ENCODE data around the gene GALNT6.

GALNT6 gene

GRCh38 chr12:51404627-51405026, 13.4 kb upstream of the GALNT6 start:
- no peak for DNase-seq (ENCODE audit: low read depth)

- no peak for DNase-seq (ENCODE audit: low read depth)
Observed at GRCh38 chr12:51403681-51404136, 12.5 kb upstream of the GALNT6 start.

DNA sequence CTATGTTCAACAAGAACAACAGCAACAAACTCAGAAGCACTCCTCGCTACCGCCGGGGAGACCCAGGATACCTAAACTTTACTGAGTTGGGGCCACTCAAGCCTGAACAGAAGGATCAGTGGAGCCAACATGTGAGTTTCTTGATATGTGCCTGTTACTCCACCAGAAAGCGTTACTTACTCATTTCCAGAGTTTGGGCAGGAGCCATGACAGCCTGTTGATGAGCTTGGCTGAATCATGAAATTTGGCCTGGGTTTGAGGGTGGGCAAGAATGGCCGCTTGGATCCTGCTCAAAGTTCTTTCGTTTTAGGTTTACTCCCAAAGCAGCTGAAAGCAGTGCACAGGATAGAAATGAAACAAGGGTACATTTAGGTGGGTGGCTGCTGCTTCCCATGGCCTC, 12.0 kb upstream of the GALNT6 start:
- DNase-seq (ENCODE audit: low read depth): no peak

GRCh38 chr12:51401900-51402299, 10.7 kb upstream of the GALNT6 start:
- no peak for DNase-seq (ENCODE audit: low read depth)

GRCh38 chr12:51401486-51401885, 10.3 kb upstream of the GALNT6 start:
- DNase-seq (ENCODE audit: low read depth): no peak

- no peak for DNase-seq (ENCODE audit: low read depth)
Observed at GRCh38 chr12:51401020-51401419, 9.8 kb upstream of the GALNT6 start.

DNA sequence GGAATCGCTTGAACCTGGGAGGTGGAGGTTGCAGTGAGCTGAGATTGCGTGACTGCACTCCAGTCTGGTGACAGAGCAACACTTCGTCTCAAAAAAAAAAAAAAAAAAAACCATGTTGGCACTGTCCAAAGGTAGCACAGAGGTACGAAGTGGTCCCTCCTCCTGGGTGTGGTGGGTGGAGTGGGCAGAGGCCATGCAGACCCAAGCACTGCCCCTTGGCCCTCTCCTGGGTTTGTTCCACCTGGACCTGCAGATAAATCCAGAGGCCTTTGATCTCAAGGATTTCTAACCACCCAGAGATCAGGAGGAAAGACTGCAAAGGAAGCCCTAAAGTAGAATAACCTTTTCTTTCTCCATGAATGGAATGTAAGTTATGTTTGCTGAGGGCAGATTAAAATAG, 8.7 kb upstream of the GALNT6 start:
- DNase-seq (ENCODE audit: low read depth): no peak

- no peak for DNase-seq (ENCODE audit: low read depth)
Observed at GRCh38 chr12:51397670-51398069, 6.5 kb upstream of the GALNT6 start.

GRCh38 chr12:51395283-51396230, 4.4 kb upstream of the GALNT6 start:
- DNase-seq (ENCODE audit: low read depth): no peak

DNA sequence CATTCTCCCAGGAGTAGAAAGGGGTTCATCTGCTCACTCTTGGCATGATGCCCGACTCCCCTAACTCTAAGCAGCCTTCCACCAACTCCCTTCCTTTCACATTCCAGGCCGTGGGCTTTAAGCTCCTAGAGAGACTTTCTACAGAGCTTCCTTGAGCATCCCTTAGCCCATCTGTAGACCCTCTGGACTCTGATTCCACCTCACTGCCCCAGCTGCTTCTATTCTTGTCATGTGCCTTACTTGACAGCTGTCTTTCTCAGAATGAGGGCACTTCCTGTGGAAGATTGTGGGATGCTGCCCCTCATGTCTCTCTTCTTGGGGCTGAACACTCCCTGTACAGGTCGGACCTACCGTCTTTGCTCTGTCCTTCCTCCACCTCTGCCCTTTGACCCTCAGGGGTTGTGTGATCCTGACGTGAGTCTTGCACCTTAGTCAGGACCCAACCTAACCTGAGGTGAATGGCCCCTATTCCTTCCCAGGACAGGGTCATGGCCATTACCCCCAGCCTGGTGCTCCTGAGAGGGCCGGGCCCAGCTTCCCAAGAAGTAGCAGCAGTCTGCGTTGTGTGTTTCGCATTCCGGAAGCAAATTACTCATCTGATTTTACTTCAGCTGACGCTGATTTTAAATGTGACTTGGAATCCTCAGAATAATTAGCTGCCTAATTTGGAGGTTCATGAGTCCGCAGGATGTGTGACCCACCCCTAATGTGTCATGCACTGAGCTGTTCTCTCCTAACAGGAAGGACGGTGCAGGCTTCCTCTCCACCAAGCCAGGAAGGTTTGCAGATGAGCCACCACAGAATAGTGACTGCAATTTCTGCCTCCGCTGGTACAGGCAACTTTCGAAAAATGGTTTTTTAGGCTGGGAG, 2.7 kb upstream of the GALNT6 start:
- DNase-seq (ENCODE audit: low read depth): peak; percentile 64

GRCh38 chr12:51392556-51393237, 1.5 kb upstream of the GALNT6 start:
- no peak for DNase-seq (ENCODE audit: low read depth)

- DNase-seq (ENCODE audit: low read depth): no peak
Observed at GRCh38 chr12:51390891-51391282, 319 bp downstream of the GALNT6 start.

- DNase-seq (ENCODE audit: low read depth): no peak
Observed at GRCh38 chr12:51390457-51390856, 749 bp downstream of the GALNT6 start.

- DNase-seq (ENCODE audit: low read depth): no peak
Observed at GRCh38 chr12:51389302-51389999, 1.8 kb downstream of the GALNT6 start.

DNA sequence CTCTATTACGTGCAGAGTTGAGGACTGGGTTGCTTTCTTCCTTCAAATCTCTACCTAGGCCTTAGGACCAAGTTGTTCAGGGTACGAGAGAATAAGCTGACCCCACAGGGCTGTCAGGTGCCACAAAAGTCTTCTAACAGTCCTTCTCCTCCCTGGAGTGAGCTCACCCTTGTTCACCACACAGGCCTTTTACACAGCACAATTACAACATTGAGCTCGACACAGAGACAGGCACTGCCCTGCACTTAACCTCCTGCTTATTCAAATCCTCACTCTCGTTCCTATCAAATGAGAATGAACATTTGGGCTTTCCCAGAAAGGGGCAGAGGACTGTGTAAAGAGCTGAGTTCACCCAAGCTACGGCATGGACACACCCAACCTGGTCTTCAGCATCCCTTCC, 2.4 kb downstream of the GALNT6 start:
- no peak for DNase-seq (ENCODE audit: low read depth)

- no peak for DNase-seq (ENCODE audit: low read depth)
Observed at GRCh38 chr12:51388069-51388799, 3.0 kb downstream of the GALNT6 start.

DNA sequence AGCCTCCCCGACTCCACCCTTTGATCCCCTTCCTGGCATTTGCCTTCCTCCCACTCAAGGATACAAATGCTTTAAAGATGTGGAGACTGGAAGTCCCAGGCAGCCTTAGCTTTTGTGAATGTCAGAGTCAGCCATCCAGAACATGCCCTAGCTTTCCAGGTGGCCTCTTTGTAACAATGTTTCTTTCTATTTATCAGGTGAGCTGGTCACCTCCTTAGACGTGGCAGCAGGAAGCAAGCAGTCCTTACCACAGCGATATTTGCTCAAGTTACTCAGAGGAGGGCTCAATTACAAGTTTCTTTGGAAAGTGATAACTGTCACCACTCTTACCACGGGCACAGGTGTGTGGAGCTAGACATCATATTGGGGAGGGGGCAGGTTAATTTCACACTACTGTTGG, 4.9 kb downstream of the GALNT6 start:
- no peak for DNase-seq (ENCODE audit: low read depth)

DNA sequence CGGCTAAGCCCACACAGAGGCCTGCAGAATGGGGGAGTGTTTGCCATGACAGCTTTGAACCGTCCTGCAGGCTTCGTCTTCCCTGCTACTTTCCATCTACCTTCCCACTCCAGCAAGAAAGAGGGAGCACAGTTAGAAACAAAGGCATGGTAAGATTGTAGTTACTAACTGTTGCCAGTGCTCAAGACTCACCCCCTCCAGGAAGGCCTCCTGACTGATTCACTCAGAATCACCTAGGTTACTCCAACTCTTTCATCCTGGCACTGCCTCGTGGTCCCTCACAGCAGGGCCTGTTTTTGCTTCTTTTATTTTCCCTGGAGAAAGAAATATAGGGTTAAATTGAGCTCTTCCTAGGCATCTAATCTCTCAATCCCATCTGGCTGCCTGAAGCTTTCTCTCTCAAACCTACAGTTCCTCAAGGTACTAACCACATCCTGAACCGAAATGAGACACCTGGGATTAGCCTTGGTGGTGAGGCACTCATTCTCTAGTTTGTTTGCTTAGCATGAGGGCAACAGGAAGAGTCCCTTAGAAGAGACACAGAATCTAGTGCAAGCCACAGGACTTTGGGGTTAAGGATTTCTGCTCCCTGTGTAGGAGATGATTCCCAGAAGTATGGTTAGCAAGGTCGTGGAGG, 7.8 kb downstream of the GALNT6 start:
- no peak for DNase-seq (ENCODE audit: low read depth)

- no peak for DNase-seq (ENCODE audit: low read depth)
Observed at GRCh38 chr12:51382173-51382572, 9.0 kb downstream of the GALNT6 start.

Data from stromal cell of bone marrow (primary cell).